Tibial nerve (tissue), 4 donors: ENCODE results near the gene NOTCH4.

Experiments used
- EP300 ChIP-seq, 2 donors: sonication (generic); formaldehyde crosslinking; IDR thresholded peaks; one replicate each; pipeline ENCODE4 v1.6.1; 2017; ENCODE audit warnings: antibody characterized with exemption in 2 of 2, mild to moderate bottlenecking in 1 of 2
- POLR2A ChIP-seq, 2 donors: fragments of 450-650 bp; IDR thresholded peaks; one replicate each; pipeline ENCODE4 v1.6.1; 2017; ENCODE audit warnings: antibody characterized with exemption in 2 of 2, mild to moderate bottlenecking in 2 of 2, moderate library complexity in 2 of 2
- TF ChIP-seq, protein P1 (sequence below), 5 experiments: fragments of 200-600 bp in 3 of 5; fragments of 450-650 bp in 2 of 5; sonication (generic) in 3 of 5; IDR thresholded peaks; one replicate each; pipeline ENCODE4 v1.5.1; 2016 to 2019; ENCODE audit warnings: antibody characterized with exemption in 5 of 5, mild to moderate bottlenecking in 3 of 5, moderate library complexity in 2 of 5

DNA sequence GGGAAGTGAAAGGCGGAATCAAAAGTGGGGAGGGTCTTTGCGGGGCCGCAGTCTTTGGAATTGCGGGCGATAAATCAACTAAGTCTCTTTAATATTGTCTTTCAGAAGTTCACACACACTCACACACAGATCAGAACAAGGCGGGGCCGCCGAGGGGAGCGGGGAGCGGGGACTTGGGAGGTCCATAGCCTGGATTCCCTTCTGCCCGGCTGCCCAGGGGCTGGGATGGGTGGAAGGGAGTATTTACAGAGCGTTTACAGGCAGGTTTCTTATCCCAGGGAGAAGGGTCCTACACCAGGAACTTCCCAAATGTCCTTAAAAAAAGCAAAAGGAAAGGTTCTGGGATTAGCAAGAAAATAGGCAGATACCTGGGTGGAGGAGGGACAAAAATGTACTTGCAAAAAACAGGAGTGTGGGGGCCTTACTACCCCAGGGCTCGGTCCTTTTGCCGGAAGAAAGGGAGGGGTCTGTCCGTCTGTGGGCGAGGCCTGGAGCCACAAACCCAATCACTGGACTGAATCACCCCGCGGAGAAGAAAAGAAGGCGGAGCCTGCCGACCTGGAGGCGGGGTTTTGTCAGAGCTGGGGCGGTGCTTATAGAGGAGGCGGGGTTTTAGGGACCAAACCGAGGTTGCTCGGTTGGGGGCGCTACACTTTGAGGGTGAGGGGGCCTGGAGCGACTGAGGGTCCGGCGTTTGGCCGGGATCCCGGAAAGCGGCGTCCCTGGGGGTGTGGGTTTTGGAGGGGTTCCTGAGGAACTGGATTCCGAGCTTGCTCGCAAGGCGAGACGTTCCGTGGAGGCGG, 75.4 kb downstream of the NOTCH4 start:
- TF ChIP-seq, protein P1, sequence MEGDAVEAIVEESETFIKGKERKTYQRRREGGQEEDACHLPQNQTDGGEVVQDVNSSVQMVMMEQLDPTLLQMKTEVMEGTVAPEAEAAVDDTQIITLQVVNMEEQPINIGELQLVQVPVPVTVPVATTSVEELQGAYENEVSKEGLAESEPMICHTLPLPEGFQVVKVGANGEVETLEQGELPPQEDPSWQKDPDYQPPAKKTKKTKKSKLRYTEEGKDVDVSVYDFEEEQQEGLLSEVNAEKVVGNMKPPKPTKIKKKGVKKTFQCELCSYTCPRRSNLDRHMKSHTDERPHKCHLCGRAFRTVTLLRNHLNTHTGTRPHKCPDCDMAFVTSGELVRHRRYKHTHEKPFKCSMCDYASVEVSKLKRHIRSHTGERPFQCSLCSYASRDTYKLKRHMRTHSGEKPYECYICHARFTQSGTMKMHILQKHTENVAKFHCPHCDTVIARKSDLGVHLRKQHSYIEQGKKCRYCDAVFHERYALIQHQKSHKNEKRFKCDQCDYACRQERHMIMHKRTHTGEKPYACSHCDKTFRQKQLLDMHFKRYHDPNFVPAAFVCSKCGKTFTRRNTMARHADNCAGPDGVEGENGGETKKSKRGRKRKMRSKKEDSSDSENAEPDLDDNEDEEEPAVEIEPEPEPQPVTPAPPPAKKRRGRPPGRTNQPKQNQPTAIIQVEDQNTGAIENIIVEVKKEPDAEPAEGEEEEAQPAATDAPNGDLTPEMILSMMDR (IDR thresholded peaks at IDR 0.05), result no peak
- TF ChIP-seq EP300 (IDR thresholded peaks at IDR 0.05), result no peak
- TF ChIP-seq POLR2A (IDR thresholded peaks at IDR 0.05), result no peak
